Measurements from ENCODE around the gene CDIPT.
A peak's percentile ranks its signal among the peaks of the same experiment; 100 is the strongest.

Gene CDIPT

GRCh38 chr16:29824589-29825144, 38.4 kb downstream of the CDIPT start:
- peak; percentile 93 for DNase-seq

- peak; percentile 84 for DNase-seq
These were observed 41.3 kb downstream of the CDIPT start for GRCh38 chr16:29821643-29822115.

GRCh38 chr16:29820730-29821642, 42.0 kb downstream of the CDIPT start:
- no peak for DNase-seq

DNA sequence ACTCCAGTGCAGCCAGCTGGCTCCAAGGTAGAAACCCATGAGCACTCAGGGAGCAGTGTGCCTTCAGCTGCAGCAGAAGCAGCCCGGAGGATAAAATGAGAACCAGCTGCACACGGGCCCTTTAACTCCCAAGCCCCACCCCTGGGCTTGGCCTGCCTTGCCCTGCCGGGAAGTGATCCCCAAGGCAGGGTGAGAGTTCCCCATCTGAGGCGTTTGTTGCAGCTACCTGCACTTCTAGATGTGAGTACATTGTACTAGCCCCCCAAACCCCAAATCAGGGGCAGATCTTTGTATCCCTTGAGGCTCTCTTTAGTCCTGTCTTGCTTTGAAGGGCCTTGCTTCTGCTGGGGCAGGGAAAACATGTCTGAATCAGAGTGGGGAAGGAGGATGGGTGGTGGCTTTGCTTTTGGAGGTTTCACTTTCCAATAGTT, 42.7 kb downstream of the CDIPT start, which contains the start of gene MVP:
Gene MVP, plus strand, starts transcription at position 192 of the 431 bp plus-strand sequence. CDS start 10,088 bp downstream, outside the sequence.
- peak; percentile 74 for DNase-seq

DNA sequence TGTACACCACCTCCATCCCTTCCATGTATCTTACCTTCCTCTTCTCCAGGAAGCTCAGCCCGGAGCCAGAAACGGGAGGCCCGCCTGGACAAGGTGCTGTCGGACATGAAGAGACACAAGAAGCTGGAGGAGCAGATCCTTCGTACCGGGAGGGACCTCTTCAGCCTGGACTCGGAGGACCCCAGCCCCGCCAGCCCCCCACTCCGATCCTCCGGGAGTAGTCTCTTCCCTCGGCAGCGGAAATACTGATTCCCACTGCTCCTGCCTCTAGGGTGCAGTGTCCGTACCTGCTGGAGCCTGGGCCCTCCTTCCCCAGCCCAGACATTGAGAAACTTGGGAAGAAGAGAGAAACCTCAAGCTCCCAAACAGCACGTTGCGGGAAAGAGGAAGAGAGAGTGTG, 43.5 kb downstream of the CDIPT start:
- DNase-seq, result no peak

DNA sequence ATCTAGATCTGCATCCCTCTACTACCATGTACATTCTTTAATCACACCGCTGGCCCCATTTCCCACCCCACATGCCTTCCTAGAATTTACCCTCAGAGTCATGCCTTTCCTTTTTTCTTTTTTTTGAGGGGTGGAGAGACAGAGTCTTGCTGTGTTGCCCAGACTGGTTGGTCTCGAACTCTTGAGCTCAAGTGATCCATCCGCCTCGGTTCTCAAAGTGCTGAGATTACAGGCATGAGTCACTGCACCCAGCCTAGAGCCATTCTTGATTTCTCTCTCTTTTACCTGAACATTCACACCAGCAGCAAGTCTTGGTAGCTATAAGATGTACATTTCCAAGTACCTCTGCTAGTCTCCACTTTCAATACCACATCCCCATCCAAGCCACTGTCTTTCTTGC, 44.9 kb downstream of the CDIPT start:
- DNase-seq, result no peak

GRCh38 chr16:29816694-29817441, 46.2 kb downstream of the CDIPT start:
- peak; percentile 62 for DNase-seq

DNA sequence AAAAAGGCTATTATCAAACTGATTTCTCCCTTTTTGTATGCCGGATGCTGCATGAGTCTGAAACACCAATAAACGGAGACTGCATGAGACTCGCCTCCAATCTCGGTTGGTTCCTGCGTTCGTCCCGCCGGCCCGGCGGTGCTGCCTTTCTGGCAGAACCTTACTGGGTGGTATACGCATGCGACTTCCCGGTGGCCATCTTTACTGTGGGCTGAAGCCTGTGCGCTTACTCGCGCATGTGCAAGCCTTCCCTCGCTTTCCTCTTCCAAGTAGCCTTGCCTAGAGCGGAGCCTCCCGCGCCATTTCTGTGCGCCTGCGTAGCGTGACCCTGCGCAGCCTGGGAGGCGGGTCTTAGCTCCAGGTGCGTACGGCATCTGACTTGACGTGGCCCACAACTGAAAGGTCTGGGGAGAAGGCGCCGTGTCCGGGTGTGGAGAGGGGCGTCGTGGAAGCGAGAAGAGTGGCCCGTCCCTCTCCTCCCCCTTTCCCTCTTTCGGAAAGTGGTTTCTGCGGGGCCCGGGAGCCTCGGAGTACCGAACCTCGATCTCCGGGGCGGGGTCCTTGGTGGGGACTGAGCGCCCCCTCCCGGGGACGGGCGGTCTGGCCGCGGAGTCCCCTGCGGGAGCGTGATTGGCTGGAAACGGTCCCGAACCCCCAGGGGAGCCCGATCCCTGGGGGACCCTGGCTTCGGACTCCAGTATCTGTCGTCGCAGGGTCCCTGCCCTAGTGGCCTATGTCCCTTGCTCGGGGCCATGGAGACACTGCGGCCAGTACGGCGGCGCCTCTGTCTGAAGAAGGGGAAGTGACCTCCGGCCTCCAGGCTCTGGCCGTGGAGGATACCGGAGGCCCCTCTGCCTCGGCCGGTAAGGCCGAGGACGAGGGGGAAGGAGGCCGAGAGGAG, 47.0 kb downstream of the CDIPT start, which contains the start of gene PAGR1:
Gene PAGR1, plus strand, starts transcription at position 360 of the 901 bp plus-strand sequence. Its CDS starts 374 bp downstream, at position 734.
- DNase-seq, result peak; percentile 100

DNA sequence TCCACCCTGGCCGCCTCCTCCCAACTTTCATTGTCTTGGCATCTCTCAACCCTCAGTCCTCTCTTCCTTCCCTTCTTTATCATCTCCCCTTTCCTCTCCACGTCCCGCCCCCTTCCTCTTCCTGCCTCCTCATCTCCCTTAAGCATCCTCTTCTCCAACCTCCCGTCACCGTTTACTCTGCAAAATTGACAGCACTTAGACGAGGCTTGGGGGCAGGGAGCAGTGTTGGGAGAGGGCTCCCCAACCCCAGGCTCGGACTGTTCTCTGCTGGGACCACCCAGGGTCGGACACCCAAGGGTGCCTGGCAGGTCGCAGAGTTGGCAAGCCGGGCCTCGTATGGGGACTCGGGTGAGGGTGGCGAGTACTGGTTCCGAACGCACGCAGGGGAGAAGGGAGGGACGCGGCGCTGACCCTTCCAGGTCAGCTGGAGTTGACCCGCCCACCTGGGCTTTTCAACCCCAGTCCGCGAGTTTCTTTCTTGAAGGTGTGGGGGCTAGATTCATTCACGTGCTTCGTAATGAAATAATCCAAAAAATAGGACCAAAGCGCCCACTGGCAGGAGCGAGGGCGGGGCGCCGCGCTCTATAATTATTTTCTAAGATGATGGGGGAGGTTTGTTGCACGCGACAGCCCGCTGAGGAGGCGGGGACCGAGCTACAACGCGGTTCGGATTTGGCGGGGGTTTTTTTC, 47.8 kb downstream of the CDIPT start:
- no peak for DNase-seq

GRCh38 chr16:29814592-29814991, 48.4 kb downstream of the CDIPT start:
- no peak for DNase-seq

- DNase-seq, result no peak
These were observed 49.1 kb downstream of the CDIPT start for GRCh38 chr16:29813644-29814562.

DNA sequence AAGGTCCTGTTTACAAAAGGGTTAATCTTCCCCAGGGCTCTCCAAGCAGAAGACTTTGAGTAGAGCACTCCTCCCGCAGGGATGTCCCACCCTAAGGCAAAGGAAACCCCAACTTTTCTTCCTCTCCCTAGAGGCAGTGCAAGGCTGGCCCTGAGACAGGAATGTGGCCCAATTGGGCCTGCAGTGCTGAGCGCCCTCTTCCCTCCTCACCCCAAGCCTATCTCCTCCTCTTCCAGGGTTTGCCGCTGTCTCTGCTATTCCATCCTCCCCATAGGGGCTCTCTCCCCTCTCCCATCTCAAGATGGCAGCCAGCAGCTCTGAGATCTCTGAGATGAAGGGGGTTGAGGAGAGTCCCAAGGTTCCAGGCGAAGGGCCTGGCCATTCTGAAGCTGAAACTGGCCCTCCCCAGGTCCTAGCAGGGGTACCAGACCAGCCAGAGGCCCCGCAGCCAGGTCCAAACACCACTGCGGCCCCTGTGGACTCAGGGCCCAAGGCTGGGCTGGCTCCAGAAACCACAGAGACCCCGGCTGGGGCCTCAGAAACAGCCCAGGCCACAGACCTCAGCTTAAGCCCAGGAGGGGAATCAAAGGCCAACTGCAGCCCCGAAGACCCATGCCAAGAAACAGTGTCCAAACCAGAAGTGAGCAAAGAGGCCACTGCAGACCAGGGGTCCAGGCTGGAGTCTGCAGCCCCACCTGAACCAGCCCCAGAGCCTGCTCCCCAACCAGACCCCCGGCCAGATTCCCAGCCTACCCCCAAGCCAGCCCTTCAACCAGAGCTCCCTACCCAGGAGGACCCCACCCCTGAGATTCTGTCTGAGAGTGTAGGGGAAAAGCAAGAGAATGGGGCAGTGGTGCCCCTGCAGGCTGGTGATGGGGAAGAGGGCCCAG, 50.0 kb downstream of the CDIPT start:
- DNase-seq, result no peak

DNA sequence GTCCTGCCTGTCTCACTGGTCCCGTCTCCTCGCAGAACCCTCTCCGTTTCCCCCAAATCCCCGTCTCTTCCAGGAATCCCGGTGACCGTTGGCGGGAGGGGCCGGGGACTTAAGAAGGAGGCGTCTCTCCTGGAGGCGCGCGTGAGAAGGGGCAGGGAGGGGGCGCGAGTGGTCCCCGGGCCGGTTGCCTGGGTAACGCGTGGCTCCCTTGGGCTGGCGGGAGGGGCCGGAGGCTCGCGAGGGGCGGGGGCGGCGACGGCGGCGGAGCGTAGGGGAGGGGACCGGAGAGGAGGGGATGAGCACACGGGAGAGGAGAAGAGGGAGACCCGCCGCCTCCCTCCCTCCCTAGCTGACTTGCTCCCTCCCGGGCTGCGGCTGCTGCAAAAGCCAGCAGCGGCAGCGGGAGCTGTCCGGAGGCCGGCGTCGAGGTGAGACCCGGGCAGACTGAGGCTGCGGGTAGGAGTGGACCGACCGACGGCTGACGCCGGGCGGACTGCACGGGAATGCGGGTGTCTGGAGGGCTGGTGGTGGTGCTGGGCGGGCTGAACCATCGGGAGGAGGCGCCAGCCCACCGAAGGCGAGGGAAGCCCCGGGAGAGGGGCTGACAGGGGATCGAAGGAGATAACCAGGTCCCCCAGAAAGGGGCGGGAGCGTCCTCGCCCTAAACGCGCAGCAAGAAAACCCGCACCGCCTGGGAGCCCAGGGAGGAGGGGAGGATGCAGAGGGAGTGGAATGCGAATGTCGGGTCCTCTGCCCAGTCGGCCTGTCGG, 50.9 kb downstream of the CDIPT start, which contains the start of gene PRRT2:
Gene PRRT2, plus strand, starts transcription at position 298 of the 770 bp plus-strand sequence. CDS start 862 bp downstream, outside the sequence.
- DNase-seq, result no peak

- DNase-seq, result peak; percentile 95
These were observed 51.7 kb downstream of the CDIPT start for GRCh38 chr16:29811170-29811895.

- no peak for DNase-seq
These were observed 52.3 kb downstream of the CDIPT start for GRCh38 chr16:29810699-29811169.

- DNase-seq, result no peak
These were observed 53.0 kb downstream of the CDIPT start for GRCh38 chr16:29809850-29810698.

Data from HCEC 1CT (cell line).